Ramos (cell line): Measurements from ENCODE around the gene RSPO4.

Experiments used
- in situ Hi-C: fragments of 300-500 bp; cut with MboI; formaldehyde crosslinking; loops from one replicate; pipeline ENCODE4 v1.14.3; 2022; ENCODE audit warnings: low sequenced_read_pairs; ENCODE audit not compliant: unreplicated experiment

RSPO4 gene

GRCh38 chr20:972256-972655 lies 29.9 kb downstream of the RSPO4 start:
- in situ Hi-C loops = no loop called here

GRCh38 chr20:971346-971745 lies 30.8 kb downstream of the RSPO4 start:
- in situ Hi-C loops = no loop called here

GRCh38 chr20:969868-970267 lies 32.2 kb downstream of the RSPO4 start:
- in situ Hi-C loops = no loop called here

- in situ Hi-C loops = no loop called here
These were observed 34.0 kb downstream of the RSPO4 start for GRCh38 chr20:967796-968742.

- in situ Hi-C loops = no loop called here
These were observed 36.2 kb downstream of the RSPO4 start for GRCh38 chr20:965956-966355.

GRCh38 chr20:963795-964194 lies 38.3 kb downstream of the RSPO4 start:
- in situ Hi-C loops = no loop called here

GRCh38 chr20:962683-963082 lies 39.4 kb downstream of the RSPO4 start:
- in situ Hi-C loops = no loop called here

- in situ Hi-C loops = no loop called here
These were observed 39.9 kb downstream of the RSPO4 start for GRCh38 chr20:962223-962622.

- in situ Hi-C loops = no loop called here
These were observed 40.3 kb downstream of the RSPO4 start for GRCh38 chr20:961768-962167.

- in situ Hi-C loops = loop anchor here (5.0 kb wide), 1 partner anchor 143 kb away; no protein-coding TSS in a partner anchor
These were observed 42.0 kb downstream of the RSPO4 start for GRCh38 chr20:959996-960615.

- in situ Hi-C loops = loop anchor here (5.0 kb wide), 1 partner anchor 142 kb away; no protein-coding TSS in a partner anchor
These were observed 42.9 kb downstream of the RSPO4 start for GRCh38 chr20:958936-959815.

GRCh38 chr20:957544-957943 lies 44.6 kb downstream of the RSPO4 start:
- in situ Hi-C loops = loop anchor here (5.0 kb wide), 1 partner anchor 140 kb away; no protein-coding TSS in a partner anchor

- in situ Hi-C loops = loop anchor here (5.0 kb wide), 1 partner anchor 139 kb away; no protein-coding TSS in a partner anchor
These were observed 45.7 kb downstream of the RSPO4 start for GRCh38 chr20:956330-956951.

GRCh38 chr20:955656-956055 lies 46.5 kb downstream of the RSPO4 start:
- in situ Hi-C loops = loop anchor here (5.0 kb wide), 1 partner anchor 138 kb away; no protein-coding TSS in a partner anchor

- in situ Hi-C loops = loop anchor here (5.0 kb wide), 1 partner anchor 138 kb away; no protein-coding TSS in a partner anchor
These were observed 47.0 kb downstream of the RSPO4 start for GRCh38 chr20:955111-955510.

GRCh38 chr20:953742-954141 lies 48.4 kb downstream of the RSPO4 start:
- in situ Hi-C loops = no loop called here

- in situ Hi-C loops = no loop called here
These were observed 49.8 kb downstream of the RSPO4 start for GRCh38 chr20:952196-952795.

- in situ Hi-C loops = no loop called here
These were observed 50.5 kb downstream of the RSPO4 start for GRCh38 chr20:951384-952169.

- in situ Hi-C loops = no loop called here
These were observed 52.4 kb downstream of the RSPO4 start for GRCh38 chr20:949717-950116.
